NCI-H2227 (cell line): ENCODE data around the gene PSMD13.

Experiments used
- DNase-seq: peaks from one replicate; lab custom pipeline; 2025; ENCODE audit not compliant: unreplicated experiment; lab: John Stamatoyannopoulos, UW

Gene PSMD13

GRCh38 chr11:203945-204586 lies 32.7 kb upstream of the PSMD13 start:
- DNase-seq: no peak

DNA sequence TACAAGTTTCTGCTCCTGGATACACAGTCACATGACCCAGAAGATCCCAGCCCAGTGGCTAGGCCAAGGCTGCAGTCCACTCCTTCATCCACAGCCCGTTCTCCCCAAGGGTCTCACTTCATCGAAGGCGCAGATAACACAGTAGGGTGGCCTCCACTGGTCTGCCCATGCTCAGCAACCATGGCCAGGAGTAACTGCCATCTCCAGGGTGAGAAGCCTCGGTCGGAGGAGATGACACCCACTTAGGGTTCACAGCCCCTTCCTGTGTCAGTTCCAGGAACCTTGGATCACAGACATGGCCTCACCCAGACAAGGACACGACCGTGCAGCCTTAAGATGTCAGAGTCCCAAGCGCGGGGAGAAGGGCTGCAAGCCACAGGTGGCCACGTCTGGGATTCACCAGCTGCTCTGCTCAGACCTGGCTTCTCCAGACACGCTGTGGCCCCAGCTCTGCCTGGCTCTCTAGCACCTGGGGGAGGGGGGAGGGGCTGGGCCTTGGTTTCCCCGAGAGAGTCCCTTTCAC lies 32.1 kb upstream of the PSMD13 start:
- no peak for DNase-seq

DNA sequence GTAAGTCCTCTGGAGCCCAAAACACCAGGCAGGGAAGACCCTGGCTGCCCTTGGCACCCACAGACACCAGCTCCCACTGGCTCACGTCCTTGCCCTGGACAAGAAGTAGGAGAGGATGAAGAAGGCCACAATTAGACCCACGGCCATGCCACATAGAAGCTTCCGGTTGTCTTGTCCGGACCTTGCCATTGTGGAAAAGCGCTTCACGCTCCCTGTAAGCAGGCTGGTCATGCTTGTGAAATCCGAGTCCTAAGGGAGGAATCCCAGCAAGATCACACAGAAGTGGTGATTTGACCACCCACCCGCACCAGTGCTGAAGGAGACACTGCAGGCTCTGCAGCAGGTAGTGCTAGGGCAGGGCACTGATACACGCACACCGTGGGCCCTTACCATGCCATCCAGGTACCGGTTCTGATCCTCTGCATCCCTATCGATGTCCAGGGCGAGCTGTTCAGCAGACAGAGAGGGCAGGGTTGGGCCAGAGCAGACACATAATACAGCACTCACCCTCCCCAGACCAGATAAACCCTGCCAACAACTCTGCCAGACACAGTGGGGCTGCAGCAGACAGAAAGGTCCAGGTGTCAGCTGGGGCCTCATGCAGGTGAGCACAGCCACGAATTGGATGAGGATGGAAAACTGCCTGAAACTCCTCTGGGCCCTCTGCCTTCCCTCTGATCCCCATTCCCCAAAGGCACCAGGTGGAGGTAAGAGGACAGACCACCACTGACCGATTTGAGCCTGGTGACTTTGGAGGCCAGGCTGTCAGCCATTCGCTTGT lies 31.4 kb upstream of the PSMD13 start:
- DNase-seq: no peak

DNA sequence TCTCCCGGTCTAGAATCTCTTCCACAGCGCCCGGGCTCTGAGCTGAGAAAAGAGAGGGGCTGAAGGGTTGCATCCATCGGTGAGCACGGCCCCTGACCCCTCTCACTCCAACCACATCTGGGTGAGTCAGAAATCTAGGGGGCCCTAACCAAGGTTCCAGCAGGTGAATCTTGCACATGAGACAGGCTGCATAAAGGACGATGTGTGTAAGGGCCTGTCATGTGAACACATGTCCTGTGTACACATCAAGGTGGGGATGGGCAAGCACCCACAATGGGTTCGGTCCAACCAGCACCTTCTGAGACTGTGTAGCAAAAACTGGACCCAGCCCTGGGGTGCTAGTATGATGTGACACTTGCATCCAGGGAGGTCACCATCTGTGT lies 30.8 kb upstream of the PSMD13 start:
- DNase-seq: no peak

DNA sequence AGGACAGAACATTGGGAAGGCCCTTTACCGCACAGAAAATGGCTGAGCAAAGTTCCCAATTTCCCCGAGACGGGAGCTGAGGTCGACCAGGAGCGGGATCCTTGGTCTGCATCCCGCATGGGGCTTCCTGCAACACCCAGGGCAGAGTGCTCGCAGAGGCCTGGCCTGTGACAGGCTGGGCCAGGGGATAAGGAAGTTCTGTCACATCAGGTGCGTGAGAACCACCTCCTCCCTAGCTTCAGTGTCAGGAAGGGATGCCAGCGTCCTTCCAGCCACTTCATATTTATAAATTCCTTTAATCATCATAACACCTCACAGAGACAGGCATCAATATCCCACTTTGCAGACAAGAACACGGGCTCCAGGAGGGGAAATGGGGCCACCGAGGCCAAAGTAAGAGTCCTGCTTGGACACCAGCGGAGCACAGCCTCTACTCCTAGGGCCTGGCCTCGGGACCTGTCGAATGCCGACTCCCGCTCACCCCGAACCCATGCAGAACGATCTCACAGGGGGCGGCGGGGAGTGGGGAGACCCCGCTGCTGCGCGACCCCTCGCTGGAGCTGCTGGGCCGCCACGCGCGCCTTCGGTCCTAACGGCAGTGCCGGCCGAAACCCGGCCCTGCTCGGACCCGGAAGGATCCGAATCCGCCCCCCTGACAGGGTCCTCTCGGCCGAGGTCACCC lies 30.1 kb upstream of the PSMD13 start:
- DNase-seq: no peak

- peak; percentile 99 for DNase-seq
Observed at GRCh38 chr11:207208-207862, 29.4 kb upstream of the PSMD13 start, which contains the start of the genes BET1L and RIC8A. Gene BET1L (minus strand): TSS chr11:207399. CDS start chr11:207321, 78 bp downstream. Gene RIC8A (plus strand): TSS chr11:207708. CDS start chr11:208855, 1,147 bp downstream.

DNA sequence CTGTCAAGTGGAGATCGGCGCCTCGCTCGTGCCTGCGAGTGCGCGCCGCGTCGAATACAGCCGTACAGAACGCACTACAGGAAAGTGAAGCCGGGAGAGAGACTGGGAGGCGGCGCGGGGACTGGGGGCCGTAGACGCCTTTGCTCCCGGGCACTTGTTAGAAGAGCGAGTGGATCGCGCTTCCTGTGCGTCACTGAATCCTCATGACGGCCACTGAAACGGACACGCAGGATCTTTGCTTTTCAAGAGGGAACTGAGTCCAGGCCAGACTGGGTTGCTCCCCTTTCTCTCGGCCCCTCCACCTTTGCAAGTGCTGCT lies 29.0 kb upstream of the PSMD13 start:
- DNase-seq: no peak

GRCh38 chr11:208181-208916 lies 28.4 kb upstream of the PSMD13 start:
- peak; percentile 90 for DNase-seq

- no peak for DNase-seq
Observed at GRCh38 chr11:208917-209260, 27.9 kb upstream of the PSMD13 start.

GRCh38 chr11:209275-210121 lies 27.3 kb upstream of the PSMD13 start:
- DNase-seq: peak; percentile 27

DNA sequence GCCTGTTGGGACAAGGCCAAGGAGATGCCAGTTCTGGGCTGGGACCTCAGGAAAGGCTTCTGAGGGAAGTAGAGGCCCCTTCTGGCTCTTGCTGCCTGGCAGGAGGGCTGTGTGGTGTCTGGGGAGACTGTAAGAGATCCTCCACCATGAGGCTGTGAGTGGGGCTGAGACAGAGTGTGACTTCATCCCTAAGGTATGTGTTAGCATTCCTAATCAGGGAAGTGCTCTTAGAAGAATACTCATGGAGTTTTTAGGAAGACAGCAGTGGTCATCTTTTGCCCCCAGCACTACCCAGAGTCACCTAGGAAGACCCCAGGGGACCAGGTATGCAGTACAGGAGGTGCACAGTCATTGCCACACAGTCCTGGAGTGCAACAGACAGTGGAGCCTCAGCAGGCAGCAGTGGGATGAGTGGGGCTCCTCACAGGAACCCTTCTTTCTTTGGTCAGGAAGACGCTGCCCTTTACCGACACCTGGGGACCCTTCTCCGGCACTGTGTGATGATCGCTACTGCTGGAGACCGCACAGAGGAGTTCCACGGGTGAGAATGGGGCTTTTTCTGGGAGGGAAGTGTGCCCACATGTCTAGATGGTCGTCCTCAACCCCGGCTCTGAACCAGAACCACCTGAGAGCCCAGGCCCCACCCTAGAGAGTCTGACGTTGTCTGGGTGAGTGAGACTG lies 26.5 kb upstream of the PSMD13 start:
- no peak for DNase-seq

- DNase-seq: no peak
Observed at GRCh38 chr11:210803-211180, 26.0 kb upstream of the PSMD13 start.

DNA sequence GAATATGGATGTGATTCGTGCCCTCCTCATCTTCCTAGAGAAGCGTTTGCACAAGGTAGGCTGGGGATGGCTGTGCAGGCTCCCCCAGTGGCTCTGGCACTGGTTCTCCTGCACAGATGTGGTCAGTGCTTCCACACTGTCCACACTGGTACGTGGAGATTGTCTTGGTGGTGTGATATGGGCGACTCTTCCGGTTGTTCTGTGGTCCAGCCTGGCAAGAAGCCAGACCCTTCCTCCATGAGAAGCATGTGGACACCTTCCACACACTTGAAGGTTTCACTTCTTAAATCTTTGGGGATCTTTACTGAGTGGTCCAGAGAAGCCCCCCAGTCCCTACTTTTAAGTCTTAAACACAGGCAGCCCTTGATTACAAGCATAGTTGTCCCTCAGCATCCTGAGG lies 25.5 kb upstream of the PSMD13 start:
- DNase-seq: no peak

- DNase-seq: no peak
Observed at GRCh38 chr11:211741-212140, 25.0 kb upstream of the PSMD13 start.

DNA sequence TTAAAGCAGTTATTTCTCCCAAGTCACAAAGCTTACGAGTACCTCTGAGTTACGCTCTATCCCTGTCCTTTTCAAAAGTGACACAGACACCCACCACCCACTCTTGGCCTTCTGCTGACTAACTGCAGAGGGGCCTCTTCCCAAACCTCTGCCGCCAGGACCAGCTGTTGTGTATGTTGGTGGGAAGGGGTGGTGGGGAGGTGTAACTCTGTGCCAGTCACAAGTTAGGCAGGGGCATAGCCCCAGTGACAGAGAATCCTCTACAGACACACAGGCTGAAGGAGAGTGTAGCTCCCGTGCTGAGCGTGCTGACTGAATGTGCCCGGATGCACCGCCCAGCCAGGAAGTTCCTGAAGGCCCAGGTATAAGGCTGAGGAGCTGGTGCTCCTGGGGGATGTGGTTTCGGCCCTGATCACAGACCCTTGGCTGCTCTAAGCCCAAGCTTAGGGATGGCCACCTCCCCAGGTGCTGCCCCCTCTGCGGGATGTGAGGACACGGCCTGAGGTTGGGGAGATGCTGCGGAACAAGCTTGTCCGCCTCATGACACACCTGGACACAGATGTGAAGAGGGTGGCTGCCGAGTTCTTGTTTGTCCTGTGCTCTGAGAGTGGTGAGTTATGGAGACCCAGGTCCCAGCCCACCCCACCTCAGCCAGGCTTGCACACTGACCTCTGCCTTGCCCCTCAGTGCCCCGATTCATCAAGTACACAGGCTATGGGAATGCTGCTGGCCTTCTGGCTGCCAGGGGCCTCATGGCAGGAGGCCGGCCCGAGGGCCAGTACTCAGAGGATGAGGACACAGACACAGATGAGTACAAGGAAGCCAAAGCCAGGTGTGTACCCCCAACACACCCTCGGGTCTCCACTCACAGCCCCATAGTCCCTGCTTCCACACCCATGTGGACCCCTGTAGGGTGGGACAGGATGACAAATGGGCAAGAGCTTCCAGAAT lies 24.4 kb upstream of the PSMD13 start:
- DNase-seq: no peak

- no peak for DNase-seq
Observed at GRCh38 chr11:213111-213510, 23.7 kb upstream of the PSMD13 start.

DNA sequence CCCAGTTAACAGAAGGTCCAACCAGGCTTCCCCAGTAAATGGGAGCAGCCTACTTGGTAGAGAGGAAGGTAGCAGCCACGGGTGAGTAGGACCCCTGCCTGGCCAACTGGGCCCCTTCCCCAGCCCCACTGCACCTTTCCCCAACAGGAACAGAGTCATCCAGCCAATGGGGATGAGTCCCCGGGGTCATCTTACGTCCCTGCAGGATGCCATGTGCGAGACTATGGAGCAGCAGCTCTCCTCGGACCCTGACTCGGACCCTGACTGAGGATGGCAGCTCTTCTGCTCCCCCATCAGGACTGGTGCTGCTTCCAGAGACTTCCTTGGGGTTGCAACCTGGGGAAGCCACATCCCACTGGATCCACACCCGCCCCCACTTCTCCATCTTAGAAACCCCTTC lies 22.7 kb upstream of the PSMD13 start:
- no peak for DNase-seq

GRCh38 chr11:215581-216037 lies 21.2 kb upstream of the PSMD13 start:
- DNase-seq: no peak
